ENCODE results near the gene FES.
A peak's percentile ranks its signal among the peaks of the same experiment; 100 is the strongest.

FES gene

GRCh38 chr15:90901175-90902039 is 17.1 kb downstream of the FES start:
- DNase-seq (ENCODE audit: low read depth): no peak
- H3K4me3 ChIP-seq (ENCODE audit: low read length): peak overlapping the region; percentile 80
- TF ChIP-seq CTCF (conservative IDR thresholded peaks at IDR 0.05; ENCODE audit: low read length): no peak

- DNase-seq (ENCODE audit: low read depth): peak; percentile 76
- TF ChIP-seq CTCF (conservative IDR thresholded peaks at IDR 0.05; ENCODE audit: low read length): peak; percentile 76
- H3K4me3 ChIP-seq (ENCODE audit: low read length): peak overlapping the region; percentile 80
Measured at GRCh38 chr15:90902040-90902839, 17.9 kb downstream of the FES start.

GRCh38 chr15:90902840-90903732 is 18.8 kb downstream of the FES start, which contains the start of gene MAN2A2:
Gene MAN2A2 (plus strand): TSS chr15:90903302. CDS start chr15:90904208, 906 bp downstream.
- H3K4me3 ChIP-seq (ENCODE audit: low read length): peak within 1 kb of the TSS; percentile 80
- DNase-seq (ENCODE audit: low read depth): peak; percentile 27
- TF ChIP-seq CTCF (conservative IDR thresholded peaks at IDR 0.05; ENCODE audit: low read length): no peak

- TF ChIP-seq CTCF (conservative IDR thresholded peaks at IDR 0.05; ENCODE audit: low read length): no peak
- H3K4me3 ChIP-seq (ENCODE audit: low read length): peak overlapping the region; percentile 77
- no peak for DNase-seq (ENCODE audit: low read depth)
Measured at GRCh38 chr15:90903733-90904536, 19.6 kb downstream of the FES start.

- no peak for TF ChIP-seq CTCF (conservative IDR thresholded peaks at IDR 0.05; ENCODE audit: low read length)
- DNase-seq (ENCODE audit: low read depth): no peak
- H3K4me3 ChIP-seq (ENCODE audit: low read length): no peak overlapping the region
Measured at GRCh38 chr15:90904746-90905145, 20.4 kb downstream of the FES start.
